Measurements from ENCODE around the gene RASD2. TPM values are rescaled to one million over a fixed set of nuclear protein-coding genes. Genes with fewer than 3 reads are reported as not detected.

The RASD2 gene
- total RNA-seq, 1 donor from 2014 or later, result 2.0 TPM

- Histone ChIP-seq H3K27me3 (no peaks in the 10 kb centered on the region), H3K9me3 (no peaks in the 10 kb centered on the region), H3K27ac (peak overlapping the region; percentile 21), H3K4me1 (no peaks in the 10 kb centered on the region), H3K36me3 (no peaks in the 10 kb centered on the region), H3K4me3 (no peak overlapping the region)
- intact Hi-C loops (cut with DNase I), result loop anchor here (5.0 kb wide), 1 partner anchor 1820 kb away; no protein-coding TSS in a partner anchor
- TF ChIP-seq POLR2A (IDR thresholded peaks at IDR 0.05) (no peak), POLR2AphosphoS5 (IDR thresholded peaks at IDR 0.05; ENCODE audit: insufficient read depth in 1 of 2, low read depth in 1 of 2) (no peak), CTCF (IDR thresholded peaks at IDR 0.05) (no peak)
- DNase-seq (ENCODE audit: extremely low spot score in 2 of 2), result no peak
Observed at GRCh38 chr22:35592418-35592967, 51.9 kb downstream of the RASD2 start.

DNA sequence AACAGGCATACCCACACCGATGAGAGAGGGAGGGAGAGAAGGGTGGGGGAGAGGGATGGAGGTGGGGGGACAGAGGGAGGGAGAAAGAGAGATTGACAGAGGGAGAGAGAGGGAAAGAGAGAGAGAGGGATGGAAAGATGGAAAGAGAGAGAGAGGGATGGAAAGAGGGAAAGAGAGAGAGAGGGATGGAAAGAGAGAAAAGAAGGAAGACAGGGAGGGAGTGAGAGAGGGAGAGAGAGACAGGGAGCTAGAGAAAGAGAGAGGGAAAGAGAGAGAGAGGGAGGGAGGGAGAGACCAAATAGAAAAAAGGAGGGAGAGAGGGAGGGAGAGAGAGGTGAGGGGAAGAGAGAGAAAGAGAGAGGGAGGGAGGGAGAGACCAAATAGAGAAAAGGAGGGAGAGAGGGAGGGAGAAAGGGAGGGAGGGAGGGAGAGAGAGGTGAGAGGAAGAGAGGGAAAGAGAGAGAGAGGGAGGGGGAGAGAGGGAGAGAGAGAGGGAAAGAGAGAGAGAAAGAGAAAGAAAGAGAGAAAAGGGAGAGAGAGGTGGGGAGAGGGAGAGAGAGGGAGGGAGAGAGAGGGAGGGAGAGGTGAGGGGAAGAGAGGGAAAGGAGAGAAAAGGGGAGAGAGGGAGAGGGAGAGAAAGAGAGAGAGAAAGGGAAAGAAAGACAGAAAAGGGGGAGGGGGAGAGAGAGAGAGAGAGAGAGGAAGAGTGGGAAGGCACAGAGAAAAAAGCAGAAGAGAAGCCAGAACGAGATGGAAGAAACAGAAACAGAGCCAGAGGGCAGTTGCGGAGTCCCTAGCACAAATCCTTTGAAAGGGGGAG lies 52.6 kb downstream of the RASD2 start:
- no peak for DNase-seq (ENCODE audit: extremely low spot score in 2 of 2)
- intact Hi-C loops (cut with DNase I), result loop anchor here (5.0 kb wide), 1 partner anchor 1821 kb away; no protein-coding TSS in a partner anchor
- no peak for TF ChIP-seq POLR2AphosphoS5 (IDR thresholded peaks at IDR 0.05; ENCODE audit: insufficient read depth in 1 of 2, low read depth in 1 of 2)
- TF ChIP-seq CTCF (IDR thresholded peaks at IDR 0.05), result no peak

GRCh38 chr22:35593891-35594470 lies 53.4 kb downstream of the RASD2 start:
- Histone ChIP-seq H3K9me3 (no peaks in the 10 kb centered on the region), H3K4me1 (no peaks in the 10 kb centered on the region), H3K36me3 (no peaks in the 10 kb centered on the region), H3K4me3 (no peak overlapping the region), H3K27ac (no peak overlapping the region), H3K27me3 (no peaks in the 10 kb centered on the region)
- TF ChIP-seq CTCF (IDR thresholded peaks at IDR 0.05) (no peak), POLR2AphosphoS5 (IDR thresholded peaks at IDR 0.05; ENCODE audit: insufficient read depth in 1 of 2, low read depth in 1 of 2) (no peak), POLR2A (IDR thresholded peaks at IDR 0.05) (no peak)
- no peak for DNase-seq (ENCODE audit: extremely low spot score in 2 of 2)
- intact Hi-C loops (cut with DNase I), result loop anchor here (5.0 kb wide), 1 partner anchor 1822 kb away; no protein-coding TSS in a partner anchor

More for the DNA sequence above, 52.6 kb downstream of the RASD2 start:
- Histone ChIP-seq H3K4me1 (no peaks in the 10 kb centered on the region), H3K4me3 (no peak overlapping the region), H3K9me3 (no peaks in the 10 kb centered on the region), H3K27me3 (no peaks in the 10 kb centered on the region), H3K27ac (peak overlapping the region; percentile 21), H3K36me3 (no peaks in the 10 kb centered on the region)

DNA sequence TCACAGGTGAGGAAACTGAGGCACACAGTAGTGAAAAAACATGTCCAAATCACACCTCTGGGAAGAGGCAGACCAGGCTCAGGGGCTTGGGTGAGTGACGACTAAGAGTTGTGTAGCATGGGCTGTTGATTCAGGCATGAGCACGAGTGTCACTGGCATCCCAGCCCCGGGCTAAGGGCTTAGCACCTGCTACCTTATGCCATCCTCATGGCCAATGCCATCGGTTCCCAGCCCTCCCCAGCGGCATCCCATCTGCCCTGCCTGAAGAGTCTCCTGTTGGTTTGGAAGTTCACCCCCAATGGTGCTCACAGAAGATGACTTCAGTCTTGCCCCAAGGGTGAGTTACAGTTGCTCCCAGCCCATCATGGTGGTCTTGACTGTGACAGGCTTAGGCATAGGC lies 54.1 kb downstream of the RASD2 start:
- no peak for DNase-seq (ENCODE audit: extremely low spot score in 2 of 2)
- H3K4me1 ChIP-seq, result no peaks in the 10 kb centered on the region
- intact Hi-C loops (cut with DNase I), result loop anchor here (5.0 kb wide), 1 partner anchor 1822 kb away; no protein-coding TSS in a partner anchor
- H3K4me3 ChIP-seq, result no peak overlapping the region
- no peaks in the 10 kb centered on the region for H3K27me3 ChIP-seq
- H3K36me3 ChIP-seq, result no peaks in the 10 kb centered on the region
- TF ChIP-seq POLR2AphosphoS5 (IDR thresholded peaks at IDR 0.05; ENCODE audit: insufficient read depth in 1 of 2, low read depth in 1 of 2) (no peak), CTCF (IDR thresholded peaks at IDR 0.05) (no peak), POLR2A (IDR thresholded peaks at IDR 0.05) (no peak)
- no peaks in the 10 kb centered on the region for H3K9me3 ChIP-seq
- no peak overlapping the region for H3K27ac ChIP-seq

Data from vagina (tissue), 2 donors.